ENCODE results near the gene EGFL7.

- no peak for TF ChIP-seq NFRKB (IDR thresholded peaks at IDR 0.05)
- TF ChIP-seq SP1 (IDR thresholded peaks at IDR 0.05): no peak
- TF ChIP-seq ARNT (IDR thresholded peaks at IDR 0.05): no peak
- TF ChIP-seq TARDBP (IDR thresholded peaks at IDR 0.05): no peak
- no peak for TF ChIP-seq ELF4 (IDR thresholded peaks at IDR 0.05)
- no peak for TF ChIP-seq PKNOX1 (IDR thresholded peaks at IDR 0.05)
- no peak for TF ChIP-seq BHLHE40 (IDR thresholded peaks at IDR 0.05; ENCODE audit: borderline replicate concordance)
- TF ChIP-seq FOXM1 (IDR thresholded peaks at IDR 0.05; ENCODE audit: borderline replicate concordance): no peak
- no peak for TF ChIP-seq FOXK2 (IDR thresholded peaks at IDR 0.05)
- no peak for TF ChIP-seq FOXA1 (IDR thresholded peaks at IDR 0.05)
- no peak for TF ChIP-seq SUZ12 (IDR thresholded peaks at IDR 0.05)
- TF ChIP-seq CTBP1 (IDR thresholded peaks at IDR 0.05; ENCODE audit: borderline replicate concordance): no peak
These were observed 22.5 kb downstream of the EGFL7 start for GRCh38 chr9:136685216-136685615.

Measured in HEK293T (cell line).